HG02970 (cell line): ENCODE measurements around the gene DNAH9.
"Not testable (repeated sequence)": the region's sequence is repeated elsewhere in the genome, so short reads cannot be mapped to it uniquely, and the experiment has no call there.

ENCODE experiments used
- ATAC-seq: cut with Tn5 transposase; IDR thresholded peaks from one replicate; pipeline ENCODE4 v1.9.1; 2021; ENCODE audit warnings: mild to moderate bottlenecking, moderate library complexity, moderate number of reproducible peaks; ENCODE audit not compliant: unreplicated experiment, low FRiP score

The DNAH9 gene

DNA sequence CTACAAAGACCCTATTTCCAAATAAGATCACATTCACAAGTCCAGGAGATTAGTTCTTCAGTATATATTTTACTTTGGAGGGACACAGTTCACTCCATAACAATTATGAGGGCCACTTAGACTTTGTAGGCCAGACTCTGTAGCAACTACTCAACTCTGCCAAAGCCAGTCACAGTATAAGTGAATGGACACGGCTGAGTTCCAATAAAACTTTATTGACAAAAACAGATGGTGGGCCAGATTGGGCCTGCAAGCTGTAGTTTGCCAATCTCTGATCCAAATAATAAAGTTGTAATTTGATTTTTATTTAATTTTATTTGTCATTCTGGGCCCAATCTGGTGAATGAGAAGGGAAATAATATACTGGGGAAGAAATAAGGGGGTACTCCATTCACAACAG is 297.9 kb downstream of the DNAH9 start:
- no peak for ATAC-seq

DNA sequence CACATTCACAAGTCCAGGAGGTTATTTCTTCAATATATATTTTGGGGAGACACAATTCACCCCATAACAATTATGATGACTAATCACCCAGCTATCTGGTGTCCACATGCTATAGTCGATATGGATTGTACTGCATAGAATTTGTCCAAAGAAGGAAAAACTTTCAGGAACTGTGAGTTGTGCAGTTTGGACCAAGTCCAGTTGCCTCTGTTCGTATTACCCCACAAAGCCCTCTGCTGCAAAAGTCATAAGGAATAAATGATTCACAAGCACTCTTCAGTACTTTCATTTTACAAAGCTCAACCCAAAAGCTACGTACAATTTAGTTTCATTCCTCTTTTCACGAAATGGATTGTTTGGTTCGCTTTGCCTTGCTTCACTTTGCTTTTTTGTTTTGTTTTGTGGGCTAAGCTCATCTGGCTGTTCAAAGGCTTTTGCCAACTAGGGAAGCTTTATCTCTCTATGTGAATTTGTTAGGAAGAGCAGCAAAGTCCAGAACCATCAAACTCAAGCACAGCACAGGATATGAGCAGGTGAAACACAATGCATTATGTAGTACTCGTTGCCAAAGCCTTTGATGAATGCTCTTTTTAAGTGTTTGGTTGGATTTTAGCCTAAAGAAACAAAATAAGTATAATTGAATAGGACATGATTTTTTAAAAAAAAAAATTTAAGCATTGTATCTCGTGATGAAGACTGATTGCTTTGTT is 300.4 kb downstream of the DNAH9 start:
- ATAC-seq = no peak

DNA sequence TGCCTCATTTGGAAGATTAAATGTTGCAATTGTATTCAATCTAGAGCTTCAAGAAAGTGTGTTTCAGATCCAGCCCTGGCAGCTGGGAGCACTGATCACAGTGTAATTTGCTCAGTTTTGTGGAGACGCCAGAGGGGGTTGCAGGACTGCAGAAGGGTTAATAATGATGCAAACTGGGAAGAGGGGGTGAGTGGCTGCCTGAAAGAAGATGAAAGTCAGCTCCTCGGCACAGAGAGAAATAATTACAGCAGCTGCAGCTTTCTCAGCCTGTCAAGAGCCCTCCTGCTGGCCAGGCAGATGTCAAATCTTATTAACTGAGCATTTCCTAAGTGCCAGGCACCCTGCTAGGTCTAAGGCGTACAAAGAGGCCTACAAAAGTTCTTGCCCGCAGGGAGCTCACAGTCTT is 301.3 kb downstream of the DNAH9 start:
- no peak for ATAC-seq

DNA sequence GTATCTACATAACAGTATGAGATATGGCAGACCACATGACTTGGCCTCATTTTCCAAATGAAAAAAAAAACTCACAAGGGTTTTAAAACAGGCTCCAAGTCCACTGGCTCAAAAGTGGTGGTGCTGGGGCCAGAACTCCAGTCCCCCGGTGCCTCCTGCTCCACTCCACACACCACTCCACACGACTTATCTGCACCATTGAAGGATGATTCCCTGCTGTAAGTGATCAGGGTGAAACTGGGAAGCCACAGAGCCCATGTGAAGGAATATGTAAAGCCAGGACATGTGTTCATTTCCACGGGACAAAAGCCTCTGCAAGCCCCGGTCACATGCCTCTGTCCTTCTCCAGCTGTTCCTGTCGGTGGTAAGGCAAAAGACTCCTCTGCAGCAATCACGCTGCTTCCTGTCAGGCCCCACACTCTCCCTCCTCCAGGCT is 301.8 kb downstream of the DNAH9 start:
- ATAC-seq = no peak

DNA sequence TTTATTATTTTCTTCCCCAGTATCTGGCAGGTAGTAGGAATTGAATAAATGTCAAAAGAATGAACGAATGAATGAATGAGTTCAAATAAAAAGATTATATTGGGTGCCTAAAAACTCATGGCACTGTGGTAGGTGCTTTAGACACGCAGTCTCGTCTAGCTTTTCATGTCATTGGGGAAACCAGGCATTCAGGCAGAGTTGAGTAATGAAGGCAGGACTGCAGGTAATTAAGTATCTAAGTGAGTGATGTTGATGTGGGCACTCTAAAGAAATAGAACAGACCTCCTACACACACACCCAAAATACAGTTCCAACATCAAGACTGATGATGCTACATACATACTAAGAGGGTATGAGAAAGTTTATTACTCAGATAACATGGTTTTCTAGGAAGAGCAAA is 302.4 kb downstream of the DNAH9 start:
- ATAC-seq = no peak

DNA sequence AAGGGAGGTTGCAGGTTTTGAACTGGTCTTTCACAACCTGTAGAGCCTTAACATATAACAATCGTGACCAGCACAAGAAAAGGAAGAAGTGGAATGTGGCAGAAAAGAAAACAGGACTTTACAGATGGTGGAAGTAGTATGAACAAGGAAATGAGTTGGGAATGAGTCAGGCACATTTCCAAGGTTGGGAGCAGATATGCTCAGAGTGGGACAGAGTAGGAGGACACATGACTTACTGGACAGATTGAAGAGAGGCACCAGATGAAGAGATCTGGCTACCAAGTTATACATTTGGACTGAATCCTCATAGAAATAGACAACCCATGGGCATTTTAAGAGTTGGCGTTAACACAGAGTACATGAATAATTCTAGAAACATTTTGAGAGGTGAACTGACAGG is 303.7 kb downstream of the DNAH9 start:
- no peak for ATAC-seq

DNA sequence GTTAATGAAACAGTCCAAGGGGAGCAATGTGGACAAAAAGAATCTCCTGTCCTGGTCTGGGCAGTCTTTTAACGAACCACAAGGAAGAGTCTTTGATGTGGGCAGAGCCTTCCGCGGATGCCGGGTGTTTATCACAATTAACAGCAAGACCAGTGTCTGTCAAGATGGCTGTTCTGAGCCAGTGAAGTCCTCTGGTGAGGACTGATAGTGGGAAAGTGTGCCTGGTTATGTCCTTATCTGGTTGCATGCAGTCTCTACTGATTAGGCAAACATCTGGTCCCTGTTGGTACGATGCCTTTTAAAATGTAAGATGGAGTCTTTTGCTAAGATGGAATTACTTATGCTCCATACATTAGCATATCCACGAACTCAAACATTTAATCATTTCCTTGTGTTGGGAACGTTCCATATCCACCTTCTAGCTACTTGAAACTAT is 310.5 kb downstream of the DNAH9 start:
- no peak for ATAC-seq

DNA sequence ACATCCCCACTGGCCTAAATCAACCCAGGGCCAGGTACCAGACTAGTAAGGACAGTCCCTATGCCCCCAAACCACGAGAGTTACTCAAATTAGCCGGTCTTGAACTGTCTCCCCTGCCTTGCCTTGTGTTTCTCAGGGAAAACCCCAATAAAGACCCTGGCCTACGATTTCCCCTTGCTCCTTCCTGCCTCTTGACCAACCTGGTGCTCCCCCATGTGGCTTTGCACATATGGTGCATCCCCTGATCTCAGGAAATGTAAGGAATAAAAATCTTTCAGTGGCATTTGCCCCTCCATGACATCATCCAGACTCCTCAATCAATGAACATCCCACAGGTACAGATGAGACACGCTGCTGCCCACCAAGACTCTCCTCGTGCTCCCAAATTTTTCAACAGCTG is 311.1 kb downstream of the DNAH9 start:
- no peak for ATAC-seq

DNA sequence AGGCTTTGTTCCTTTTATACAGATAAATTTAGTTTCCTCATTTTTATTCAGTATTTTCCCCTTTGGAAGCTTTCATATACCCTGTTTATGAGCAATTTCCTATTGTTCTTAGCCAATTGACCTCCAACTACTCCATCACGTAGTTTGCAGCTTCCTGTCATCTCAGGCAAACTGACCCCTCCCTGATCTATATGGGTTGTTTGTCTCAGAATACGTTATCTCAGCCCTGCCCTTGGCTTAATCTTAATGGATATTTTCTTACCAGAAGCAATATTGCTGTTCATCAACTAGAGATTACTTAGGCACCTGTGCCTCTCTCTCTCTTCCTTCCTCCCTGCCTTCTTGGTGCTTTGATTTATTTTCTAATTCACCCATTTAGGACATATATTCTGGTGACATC is 317.8 kb downstream of the DNAH9 start:
- ATAC-seq = no peak

DNA sequence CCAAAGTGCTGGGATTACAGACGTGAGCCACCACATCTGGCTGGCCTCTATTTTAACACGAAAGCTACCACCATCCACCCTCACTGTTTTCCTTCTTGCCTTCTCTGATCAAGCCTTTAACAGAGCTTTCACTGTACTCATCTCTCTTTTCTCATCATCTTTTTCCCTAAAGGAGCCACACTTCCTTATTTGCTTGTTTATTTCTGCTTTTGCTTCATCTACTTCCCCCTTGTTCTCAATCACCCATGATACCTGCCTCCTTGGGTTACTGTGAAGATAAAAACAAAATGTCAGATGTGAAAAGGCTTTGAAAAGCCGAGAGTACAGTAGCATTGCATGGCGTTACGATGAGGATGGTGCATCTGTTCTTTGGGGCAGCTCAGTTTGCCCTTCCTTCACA is 319.1 kb downstream of the DNAH9 start:
- no peak for ATAC-seq

DNA sequence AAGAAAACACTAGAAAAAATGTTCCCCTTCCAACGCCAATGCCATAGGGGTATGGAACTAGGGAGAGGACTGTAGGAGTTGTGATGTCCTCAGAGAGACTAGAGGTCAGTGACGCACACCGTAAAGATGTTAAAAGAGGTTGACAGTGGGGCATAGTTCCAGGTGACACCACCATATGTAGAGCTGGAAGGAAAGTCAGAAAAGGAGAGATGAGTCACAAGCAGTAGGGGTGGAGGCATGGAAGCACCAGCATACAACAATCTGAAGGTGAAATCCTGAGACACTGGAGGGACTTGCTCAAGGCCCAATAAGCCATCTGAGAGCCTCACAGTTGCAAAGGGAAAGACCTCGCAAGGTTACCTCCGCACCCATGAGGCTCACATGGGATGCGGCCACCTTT is 323.0 kb downstream of the DNAH9 start:
- no peak for ATAC-seq

DNA sequence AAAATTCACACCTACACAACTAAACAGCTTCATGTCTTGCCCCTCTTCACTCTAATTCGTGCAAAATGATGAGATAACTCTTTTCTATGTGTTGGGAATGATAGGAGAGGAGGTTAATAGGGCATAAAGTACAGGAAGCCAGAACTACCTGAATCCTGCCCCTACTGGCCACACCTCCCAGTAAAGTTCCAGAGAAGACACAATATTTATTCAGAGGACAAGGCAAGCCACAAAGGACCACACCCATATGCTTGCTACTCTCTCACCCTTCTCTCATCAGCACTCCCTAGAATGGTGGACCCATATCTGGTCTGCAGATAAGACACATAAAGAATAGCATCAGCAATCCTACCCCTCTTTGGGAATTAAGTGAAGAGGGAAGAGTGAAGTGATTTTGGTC is 324.4 kb downstream of the DNAH9 start:
- ATAC-seq = no peak

DNA sequence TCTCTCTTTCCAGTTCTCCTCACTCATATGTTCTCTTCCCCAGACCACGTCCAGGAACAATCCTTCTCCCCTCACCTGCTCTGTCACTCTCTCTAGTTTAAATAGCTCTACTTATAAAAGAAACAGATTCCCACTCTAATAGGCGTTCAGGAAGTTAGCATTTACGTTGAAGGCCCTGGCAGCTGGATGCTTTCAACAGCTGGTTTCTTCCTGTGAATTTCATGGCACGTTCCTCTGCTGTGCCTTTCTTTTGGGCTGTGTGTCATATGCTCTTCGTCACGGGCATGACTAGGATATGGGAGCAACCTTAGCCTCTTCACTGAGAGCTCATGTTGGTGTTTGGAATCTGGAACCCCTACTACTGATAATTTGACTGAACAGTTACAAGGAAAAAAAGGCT is 325.8 kb downstream of the DNAH9 start:
- ATAC-seq = no peak

DNA sequence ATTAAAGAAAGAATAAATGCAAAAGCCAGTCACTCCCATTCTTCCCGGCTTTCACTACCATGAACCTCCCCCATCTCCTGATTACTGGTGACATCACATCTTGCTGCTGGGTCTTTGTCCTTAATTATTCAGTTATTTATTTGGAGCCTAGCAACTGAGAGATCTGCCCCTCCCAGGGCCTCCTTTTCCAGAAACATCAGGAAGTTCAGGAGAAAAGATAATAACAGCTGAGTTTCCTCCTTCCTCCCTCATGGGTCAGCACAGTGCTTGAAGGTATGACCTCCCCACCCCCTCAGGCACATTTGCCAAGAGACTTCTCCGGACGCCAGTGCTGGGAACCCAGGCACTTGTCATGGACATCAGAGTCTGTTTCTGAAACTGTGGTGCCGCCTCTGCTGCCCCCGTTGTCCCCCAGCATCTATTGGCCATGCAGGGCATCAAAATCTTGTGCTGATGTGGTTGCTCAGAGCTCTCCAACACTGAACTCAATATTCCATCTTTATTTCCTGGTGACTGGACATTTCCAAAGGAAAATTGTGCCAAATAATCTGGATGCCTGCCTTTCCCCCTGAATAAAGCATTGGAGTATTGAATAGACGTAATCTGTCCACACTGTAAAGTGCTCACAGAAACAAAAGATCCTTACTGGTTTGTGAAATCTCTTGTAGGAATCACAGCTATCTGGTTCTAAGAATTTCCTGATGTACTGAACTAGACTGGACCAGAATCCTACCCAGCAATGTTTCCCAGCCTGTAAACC is 327.2 kb downstream of the DNAH9 start:
- no peak for ATAC-seq

DNA sequence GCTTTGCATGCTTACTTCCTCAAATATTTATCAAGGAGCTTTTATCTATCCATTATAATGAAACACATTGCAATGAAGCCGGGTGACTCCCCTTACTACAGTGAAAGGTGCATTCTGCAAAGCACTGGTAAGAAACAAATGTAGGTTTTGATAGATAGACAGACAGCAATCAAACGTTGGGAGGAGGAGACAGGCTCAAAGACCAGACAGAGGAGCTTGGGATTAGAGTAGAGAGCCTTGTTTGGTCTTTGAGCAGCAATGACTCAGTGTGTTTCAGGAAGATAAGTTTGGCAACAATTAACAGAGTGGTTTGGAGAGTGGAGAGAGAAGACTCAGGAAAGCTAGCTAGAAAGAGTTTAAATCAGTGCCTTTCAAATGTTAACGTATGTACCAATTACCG is 330.2 kb downstream of the DNAH9 start:
- no peak for ATAC-seq

DNA sequence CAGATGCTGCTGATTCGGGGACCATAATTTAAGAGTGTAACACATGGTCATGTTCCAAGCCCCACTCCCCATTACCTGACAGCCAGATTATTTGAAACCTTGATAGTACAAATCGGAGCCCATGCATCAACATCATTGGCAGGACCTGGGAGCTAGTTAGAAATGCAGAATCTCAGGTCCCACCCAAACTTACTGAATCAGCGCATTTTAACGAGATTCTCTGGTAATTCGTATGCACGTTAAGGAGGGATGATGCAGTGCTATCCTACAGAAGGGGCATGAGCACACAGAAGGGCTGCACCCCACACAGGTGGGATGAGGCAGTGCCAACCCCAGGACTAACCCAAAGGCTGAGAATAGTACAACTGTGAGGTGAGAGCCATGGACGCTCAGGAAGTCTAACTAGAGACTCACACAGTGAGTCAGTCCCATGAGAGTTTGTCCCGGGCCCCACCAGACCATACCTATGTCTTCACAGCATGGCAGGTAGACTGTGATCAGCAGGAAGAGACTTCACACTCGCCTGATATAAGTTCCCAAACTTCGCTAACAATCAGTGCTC is 334.1 kb downstream of the DNAH9 start:
- ATAC-seq = no peak

DNA sequence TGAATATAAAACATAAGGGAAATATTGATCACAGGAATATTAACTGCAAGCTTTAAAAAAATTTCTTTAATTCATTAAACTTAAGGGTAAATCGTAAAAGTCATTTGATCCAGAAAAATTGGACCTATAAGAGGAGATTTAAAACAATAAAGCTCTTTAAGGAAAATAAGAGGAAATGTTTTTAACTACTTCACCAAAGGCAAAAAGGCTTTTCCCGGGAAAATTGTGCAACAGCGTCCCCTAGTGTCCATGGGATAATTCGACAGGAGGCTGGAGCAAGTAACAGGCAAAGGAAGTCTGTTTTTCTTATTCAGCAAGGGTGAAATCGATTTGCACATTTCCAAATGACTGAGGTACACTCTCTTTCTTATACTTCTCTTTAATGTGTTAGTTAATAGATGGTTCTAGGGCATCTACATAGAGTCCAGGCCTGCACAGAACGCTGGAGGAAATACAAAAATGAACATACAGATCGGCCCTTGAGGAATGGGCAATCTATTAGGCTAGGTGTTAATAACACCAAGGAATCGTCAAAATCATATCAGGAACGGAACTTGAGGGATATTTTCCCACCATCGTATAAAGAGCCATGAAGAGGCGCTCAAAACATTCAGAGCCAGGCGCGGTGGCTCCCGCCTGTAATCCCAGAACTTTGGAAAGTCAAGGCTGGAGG is 337.6 kb downstream of the DNAH9 start:
- ATAC-seq = no peak

DNA sequence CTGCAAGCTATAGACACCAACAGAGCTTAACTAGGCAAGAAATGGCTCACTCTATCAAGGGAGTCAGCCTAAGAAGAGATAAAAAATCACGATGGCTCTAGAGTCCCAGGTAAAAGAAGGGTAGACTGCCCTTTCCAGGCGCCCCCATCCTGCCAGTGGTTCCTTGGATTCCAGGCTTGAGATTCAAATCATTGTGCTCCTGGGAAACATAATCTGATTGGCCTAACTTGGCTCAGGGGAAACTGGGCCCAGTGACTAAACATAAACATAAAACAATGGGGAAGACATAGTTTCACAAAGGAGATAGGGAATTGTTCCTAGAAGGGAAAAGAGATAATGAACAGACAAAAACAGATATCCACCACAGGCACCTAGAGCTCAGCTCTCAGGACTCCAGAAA is 342.6 kb downstream of the DNAH9 start:
- no peak for ATAC-seq

DNA sequence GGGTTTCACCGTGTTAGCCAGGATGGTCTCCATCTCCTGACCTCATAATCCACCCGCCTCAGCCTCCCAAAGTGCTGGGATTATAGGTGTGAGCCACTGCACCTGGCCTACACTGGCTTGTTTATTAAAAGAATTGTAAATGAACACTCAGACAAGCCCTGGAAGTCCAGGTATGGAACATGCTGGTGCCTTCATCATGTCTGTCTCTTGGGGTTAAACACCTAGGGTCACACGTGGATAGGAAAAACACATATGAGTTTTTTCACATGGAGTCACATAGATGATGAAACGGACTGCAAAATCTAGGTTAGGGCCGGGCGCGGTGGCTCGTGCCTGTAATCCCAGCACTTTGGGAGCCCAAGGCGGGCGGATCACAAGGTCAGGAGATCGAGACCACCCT is 344.8 kb downstream of the DNAH9 start:
- ATAC-seq = not testable (repeated sequence)

DNA sequence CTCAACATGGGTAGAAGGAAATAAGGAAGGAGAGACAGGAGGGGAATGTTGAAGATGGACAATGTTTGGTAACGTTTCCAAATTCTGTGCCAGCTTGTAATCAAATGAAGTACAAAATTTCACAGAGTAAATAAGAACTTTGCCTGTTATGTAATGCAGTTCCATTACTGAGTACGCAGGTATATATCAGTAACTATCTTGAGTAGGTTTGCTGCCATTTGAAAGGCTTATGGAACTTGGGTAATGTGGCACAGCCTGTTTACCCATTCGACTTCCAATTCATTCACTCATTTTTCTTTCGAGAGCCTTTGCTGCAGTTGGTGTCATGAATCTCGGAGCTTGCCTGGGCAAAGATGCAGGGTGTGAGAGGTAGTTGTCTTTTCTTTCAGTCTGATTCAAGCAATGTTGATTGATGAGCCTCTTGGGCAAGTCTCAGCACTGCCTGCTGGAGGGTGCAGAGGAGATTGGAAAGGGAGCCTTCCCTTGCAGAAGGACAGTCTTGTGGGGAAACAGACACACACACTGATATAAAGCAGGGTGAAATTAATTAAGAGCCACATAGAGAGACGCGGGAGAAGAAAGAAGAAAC is 345.6 kb downstream of the DNAH9 start:
- no peak for ATAC-seq

DNA sequence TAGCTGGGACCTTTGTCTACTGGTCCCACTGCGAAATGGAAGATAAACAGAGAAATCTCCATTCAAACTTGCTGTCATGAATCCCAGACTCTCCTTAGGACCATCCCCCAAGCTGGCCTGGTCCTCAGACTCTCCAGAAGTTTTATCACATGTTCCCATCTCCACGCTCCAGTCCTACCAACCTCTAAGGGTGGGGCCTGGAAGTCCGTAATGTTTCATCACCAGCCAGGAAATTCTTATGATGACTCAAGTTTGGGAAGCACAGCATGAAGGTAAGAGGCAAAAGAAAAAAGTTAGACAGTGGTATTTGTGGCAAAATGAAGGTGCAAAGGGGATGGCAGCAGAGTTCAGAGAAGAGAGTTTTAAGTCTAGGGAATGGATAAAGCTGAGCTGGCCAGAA is 346.3 kb downstream of the DNAH9 start:
- no peak for ATAC-seq
